ENCODE results near the gene HSP90AB1. TPM values are rescaled to one million over a fixed set of nuclear protein-coding genes. Genes with fewer than 3 reads are reported as not detected.

Gene HSP90AB1
- polyA plus RNA-seq, 1 experiment, result 943 TPM

DNA sequence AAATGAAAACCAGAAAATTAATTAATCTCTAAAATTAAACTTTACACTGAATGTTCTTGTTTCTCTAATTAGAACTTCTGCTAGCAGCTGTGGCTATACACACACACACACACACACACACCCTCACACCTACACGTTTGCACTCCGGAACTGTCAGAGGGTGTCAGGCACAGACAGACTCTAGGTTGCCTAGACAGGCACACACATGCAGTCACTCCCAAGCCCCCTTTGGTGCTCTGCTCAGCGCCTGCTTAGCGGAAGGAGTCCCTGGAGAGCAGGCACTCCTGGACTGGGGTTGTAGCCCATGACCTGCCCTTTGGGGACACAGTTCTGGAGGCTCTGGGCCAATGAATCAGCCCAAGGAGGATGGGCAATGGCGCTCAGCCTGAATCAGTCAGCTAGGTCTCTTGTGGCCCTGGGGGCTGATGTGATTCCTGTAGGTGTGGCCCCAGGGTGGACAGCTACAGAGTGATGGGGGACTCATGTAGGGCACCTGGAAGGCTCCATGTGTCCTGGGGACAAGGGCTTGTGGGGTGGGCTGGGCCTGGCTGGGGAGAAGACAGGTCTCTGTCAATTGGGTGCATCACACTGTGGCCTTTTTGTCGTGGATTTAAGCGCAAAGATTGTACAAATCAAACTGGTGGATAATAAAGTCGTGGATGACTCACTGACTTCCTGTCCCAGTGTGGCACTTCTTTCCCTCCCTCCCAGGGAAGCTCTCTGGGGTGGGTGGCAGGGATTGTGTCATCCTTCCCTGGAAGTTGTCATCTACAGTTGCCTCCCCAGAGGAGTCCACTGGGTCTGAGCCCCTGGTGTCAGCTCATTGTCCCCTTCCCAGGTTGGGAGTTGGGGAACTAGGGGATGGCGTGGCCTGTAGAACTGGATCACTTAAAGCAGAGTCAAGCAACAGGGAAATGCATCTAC is 32.1 kb downstream of the HSP90AB1 start:
- peaks cover 55% of the 10 kb centered on the region for H3K27me3 ChIP-seq (ENCODE audit: control insufficient read depth, insufficient read depth, low read length)
- TF ChIP-seq, protein P1, sequence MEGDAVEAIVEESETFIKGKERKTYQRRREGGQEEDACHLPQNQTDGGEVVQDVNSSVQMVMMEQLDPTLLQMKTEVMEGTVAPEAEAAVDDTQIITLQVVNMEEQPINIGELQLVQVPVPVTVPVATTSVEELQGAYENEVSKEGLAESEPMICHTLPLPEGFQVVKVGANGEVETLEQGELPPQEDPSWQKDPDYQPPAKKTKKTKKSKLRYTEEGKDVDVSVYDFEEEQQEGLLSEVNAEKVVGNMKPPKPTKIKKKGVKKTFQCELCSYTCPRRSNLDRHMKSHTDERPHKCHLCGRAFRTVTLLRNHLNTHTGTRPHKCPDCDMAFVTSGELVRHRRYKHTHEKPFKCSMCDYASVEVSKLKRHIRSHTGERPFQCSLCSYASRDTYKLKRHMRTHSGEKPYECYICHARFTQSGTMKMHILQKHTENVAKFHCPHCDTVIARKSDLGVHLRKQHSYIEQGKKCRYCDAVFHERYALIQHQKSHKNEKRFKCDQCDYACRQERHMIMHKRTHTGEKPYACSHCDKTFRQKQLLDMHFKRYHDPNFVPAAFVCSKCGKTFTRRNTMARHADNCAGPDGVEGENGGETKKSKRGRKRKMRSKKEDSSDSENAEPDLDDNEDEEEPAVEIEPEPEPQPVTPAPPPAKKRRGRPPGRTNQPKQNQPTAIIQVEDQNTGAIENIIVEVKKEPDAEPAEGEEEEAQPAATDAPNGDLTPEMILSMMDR (IDR thresholded peaks at IDR 0.05; ENCODE audit: low read depth, low read length), result no peak
- no peak overlapping the region for H3K27ac ChIP-seq (ENCODE audit: low read depth, low read length)
- no peak overlapping the region for H3K4me3 ChIP-seq (ENCODE audit: low read depth, low read length)
- H3K9me3 ChIP-seq (ENCODE audit: control insufficient read depth, insufficient read depth, low read length), result peaks cover 5% of the 10 kb centered on the region; the same call in 1 of the 2 replicates
- POLR2A ChIA-PET, result no interaction called here
- CTCF ChIA-PET, result no interaction called here
- no peak for DNase-seq (ENCODE audit: low read depth, low spot score)

DNA sequence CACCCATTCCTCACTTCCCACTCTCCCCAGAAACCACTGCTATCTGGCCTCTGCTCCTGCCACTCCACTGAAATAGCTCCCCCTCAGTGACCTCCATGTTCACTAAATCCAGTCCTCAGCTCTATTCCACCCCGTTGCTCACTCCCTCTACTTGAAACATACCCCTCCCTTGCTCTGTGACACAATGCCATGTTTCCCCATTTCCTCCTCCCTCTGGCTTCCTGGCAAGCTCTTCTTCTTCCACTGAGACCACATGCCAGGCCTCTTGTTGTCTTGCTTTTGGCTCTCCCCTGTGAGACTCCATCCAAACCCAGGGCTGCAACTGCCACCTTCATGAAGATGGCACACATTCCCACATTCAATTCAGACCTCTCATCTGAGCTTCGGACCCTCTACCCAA is 37.2 kb downstream of the HSP90AB1 start:
- Histone ChIP-seq H3K27ac (ENCODE audit: low read depth, low read length) (no peak overlapping the region), H3K27me3 (ENCODE audit: control insufficient read depth, insufficient read depth, low read length) (peaks cover 29% of the 10 kb centered on the region), H3K4me3 (ENCODE audit: low read depth, low read length) (no peak overlapping the region), H3K9me3 (ENCODE audit: control insufficient read depth, insufficient read depth, low read length) (no peaks in the 10 kb centered on the region; the same call in 1 of the 2 replicates)
- ChIA-PET POLR2A (no interaction called here), CTCF (interaction anchor here (1.1 kb wide), 1 partner anchor 17 kb away, joined by 3 read pairs; no protein-coding TSS in a partner anchor)
- TF ChIP-seq, protein P1 (IDR thresholded peaks at IDR 0.05; ENCODE audit: low read depth, low read length), result no peak
- DNase-seq (ENCODE audit: low read depth, low spot score), result no peak

DNA sequence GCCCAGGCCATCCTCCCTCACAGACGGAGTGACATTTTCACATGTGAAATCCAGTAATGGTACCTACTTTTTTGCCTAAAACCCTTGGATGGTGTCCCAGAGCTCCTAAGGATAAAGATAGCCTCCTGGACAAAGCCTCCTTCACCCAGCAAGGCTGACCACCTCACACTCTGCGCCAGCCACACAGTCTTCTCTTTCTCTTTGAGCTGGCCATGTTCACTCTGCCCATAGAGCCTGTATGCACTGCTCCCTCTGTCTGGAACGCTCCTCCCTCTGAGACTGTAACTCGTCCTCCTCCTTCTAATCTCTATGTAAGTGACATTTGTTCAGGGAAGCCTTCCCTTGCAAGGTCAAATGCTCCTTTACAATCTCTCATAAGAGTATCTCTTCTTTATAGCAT is 38.0 kb downstream of the HSP90AB1 start:
- H3K27ac ChIP-seq (ENCODE audit: low read depth, low read length), result no peak overlapping the region
- CTCF ChIA-PET, result interaction anchor here (0.9 kb wide), 1 partner anchor 28 kb away, joined by 3 read pairs; the partner anchor contains the start of gene AARS2
- H3K4me3 ChIP-seq (ENCODE audit: low read depth, low read length), result no peak overlapping the region
- TF ChIP-seq, protein P1 (IDR thresholded peaks at IDR 0.05; ENCODE audit: low read depth, low read length), result no peak
- no peak for DNase-seq (ENCODE audit: low read depth, low spot score)
- peaks cover 29% of the 10 kb centered on the region for H3K27me3 ChIP-seq (ENCODE audit: control insufficient read depth, insufficient read depth, low read length)
- POLR2A ChIA-PET, result interaction anchor here (0.7 to 0.8 kb wide), 2 partner anchors 11 to 38 kb away, joined by 3 to 8 read pairs; partner anchors contain the start of gene HSP90AB1
- H3K9me3 ChIP-seq (ENCODE audit: control insufficient read depth, insufficient read depth, low read length), result no peaks in the 10 kb centered on the region; the same call in 1 of the 2 replicates

- Histone ChIP-seq H3K9me3 (ENCODE audit: control insufficient read depth, insufficient read depth, low read length) (no peaks in the 10 kb centered on the region; the same call in 1 of the 2 replicates), H3K27me3 (ENCODE audit: control insufficient read depth, insufficient read depth, low read length) (peaks cover 34% of the 10 kb centered on the region), H3K4me3 (ENCODE audit: low read depth, low read length) (no peak overlapping the region), H3K27ac (ENCODE audit: low read depth, low read length) (no peak overlapping the region)
- CTCF ChIA-PET, result interaction anchor here (0.9 kb wide), 1 partner anchor 27 kb away, joined by 3 read pairs; the partner anchor contains the start of gene AARS2
- DNase-seq (ENCODE audit: low read depth, low spot score), result no peak
- POLR2A ChIA-PET, result interaction anchor here (0.7 to 0.8 kb wide), 2 partner anchors 10 to 39 kb away, joined by 3 to 8 read pairs; partner anchors contain the start of gene HSP90AB1
- TF ChIP-seq, protein P1 (IDR thresholded peaks at IDR 0.05; ENCODE audit: low read depth, low read length), result no peak
Measured at GRCh38 chr6:44285552-44286284, 38.8 kb downstream of the HSP90AB1 start.
